ENCODE measurements around the gene STX17.

Gene STX17

GRCh38 chr9:99907208-99907532, 716 bp downstream of the STX17 start:
- FAIRE-seq: no peak

DNA sequence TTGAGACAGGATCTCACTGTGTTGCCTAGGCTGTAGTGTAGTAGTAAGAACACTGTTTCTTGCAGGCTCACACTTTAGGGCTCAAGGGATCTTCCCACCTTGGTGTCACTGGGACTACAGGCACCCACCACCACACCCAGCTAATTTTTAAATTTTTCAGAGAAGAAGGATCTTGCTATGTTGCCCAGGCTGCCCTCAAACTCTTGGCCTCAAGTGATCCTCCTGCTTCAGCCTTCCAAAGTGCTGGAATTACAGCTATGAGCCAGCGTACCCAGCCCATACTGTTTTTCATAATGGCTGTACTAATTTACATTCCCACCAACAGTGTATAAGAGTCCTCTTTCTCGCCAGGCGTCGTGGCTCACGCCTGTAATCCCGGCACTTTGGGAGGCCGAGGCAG, 5.1 kb downstream of the STX17 start:
- no peak for FAIRE-seq

DNA sequence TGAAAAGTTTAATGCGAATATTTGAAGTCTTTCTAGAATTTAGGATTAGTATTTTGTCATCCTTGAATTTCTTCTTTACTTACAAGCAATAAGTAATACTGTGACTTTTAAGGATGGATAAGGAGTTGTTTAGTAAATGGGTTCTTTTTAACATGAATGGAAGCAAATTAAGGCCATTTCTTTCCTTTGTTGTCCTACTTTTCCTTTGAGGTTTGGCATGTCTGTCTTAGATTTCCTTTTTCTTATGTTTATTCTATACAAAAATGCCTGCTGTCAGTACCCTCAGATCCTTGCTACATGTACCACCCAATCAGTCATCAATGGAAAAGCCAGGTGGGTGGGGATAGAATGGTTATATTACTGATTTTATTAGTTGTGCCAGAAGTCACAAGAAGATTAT, 10.2 kb downstream of the STX17 start:
- FAIRE-seq: no peak

DNA sequence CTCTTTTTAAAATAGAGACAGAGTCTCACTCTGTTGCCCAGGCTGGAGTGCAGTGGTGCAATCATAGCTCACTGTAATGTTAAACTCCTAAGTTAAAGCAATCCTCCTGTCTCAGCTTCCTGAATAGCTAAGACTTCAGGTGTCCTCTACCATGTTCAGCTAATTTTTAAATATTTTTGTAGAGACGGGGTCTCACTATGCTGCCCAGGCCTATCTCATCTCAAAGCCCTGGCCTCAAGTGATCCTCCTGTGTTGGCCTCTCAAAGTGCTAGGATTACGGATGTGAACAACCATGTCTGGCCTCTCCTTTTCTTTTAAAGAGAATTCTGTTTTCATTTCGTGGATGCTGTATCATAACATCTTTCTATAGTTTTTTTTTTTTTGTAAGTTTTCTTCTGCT, 11.7 kb downstream of the STX17 start:
- FAIRE-seq: no peak

- no peak for FAIRE-seq
Measured at GRCh38 chr9:99919930-99920329, 13.5 kb downstream of the STX17 start.

DNA sequence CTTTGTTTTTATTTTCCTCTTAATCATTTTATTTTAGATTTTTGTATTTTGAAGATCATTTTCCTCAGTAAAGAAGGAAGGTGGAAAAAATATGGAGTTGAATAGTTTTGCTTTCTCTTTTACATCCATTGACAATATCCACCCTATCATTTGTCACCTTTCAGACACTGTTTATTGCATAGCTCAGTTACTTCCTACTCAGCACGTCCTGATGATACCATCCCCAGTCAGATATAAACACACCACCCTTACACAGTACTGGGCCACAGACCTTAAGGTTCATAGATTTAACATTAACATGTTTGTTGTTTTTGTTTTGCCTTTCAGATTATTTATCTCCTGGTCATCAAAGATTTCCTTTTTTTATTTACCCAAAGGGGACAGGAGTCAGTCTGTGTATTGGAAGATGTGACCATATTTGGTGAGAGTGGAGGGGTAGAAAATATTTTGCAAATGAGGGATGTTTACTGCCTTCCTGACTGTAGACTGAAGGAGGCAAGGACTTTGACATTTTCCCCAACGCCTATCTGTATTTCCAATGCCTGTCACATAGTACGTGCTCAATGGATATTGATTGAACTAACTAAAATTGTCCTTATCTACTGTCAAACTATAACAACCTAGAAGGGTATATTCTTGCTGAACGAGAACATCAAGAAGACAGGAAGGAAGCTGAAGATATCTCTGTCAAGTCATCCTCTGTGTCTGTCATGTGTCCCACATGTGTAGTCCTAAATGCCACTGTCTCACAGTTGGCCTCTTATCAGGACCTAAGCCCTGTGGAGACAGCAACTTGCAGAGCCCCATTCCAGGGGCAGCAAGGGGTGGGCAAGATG, 15.6 kb downstream of the STX17 start:
- no peak for FAIRE-seq

DNA sequence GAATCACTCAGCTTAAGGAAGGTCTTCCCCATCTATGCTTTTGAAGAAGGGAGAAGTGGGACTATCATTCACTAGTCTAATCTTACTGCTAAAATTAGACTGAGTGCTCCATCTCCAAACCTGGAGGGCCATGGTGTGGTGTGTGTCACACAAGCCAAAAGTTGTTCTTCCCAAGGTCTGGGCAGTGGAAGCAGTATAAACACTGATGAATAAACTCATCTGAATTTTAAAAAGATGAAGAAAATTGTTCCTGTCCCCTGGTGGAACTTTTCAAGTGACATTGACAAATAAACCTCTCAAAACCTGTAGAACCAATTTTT, 16.2 kb downstream of the STX17 start:
- FAIRE-seq: no peak

GRCh38 chr9:99925541-99925940, 19.1 kb downstream of the STX17 start:
- no peak for FAIRE-seq

DNA sequence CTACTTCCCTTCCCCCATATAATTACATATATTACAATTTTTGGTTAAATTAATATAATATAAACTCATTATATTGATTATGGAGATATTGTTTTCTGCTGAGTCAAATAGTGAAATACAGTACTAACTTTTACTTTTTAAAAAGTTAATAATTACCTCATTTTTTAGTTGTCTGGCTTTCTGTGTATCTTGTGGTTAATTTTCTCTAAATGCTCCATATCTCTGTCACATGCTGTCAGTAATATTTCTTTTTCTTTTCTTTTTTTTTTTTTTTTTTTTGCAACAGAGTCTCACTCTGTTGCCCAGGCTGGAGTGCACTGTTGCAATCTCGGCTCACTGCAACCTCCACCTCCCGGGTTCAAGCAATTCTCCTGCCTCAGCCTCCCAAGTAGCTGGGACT, 23.2 kb downstream of the STX17 start:
- no peak for FAIRE-seq

- no peak for FAIRE-seq
Measured at GRCh38 chr9:99931155-99931840, 24.8 kb downstream of the STX17 start.

DNA sequence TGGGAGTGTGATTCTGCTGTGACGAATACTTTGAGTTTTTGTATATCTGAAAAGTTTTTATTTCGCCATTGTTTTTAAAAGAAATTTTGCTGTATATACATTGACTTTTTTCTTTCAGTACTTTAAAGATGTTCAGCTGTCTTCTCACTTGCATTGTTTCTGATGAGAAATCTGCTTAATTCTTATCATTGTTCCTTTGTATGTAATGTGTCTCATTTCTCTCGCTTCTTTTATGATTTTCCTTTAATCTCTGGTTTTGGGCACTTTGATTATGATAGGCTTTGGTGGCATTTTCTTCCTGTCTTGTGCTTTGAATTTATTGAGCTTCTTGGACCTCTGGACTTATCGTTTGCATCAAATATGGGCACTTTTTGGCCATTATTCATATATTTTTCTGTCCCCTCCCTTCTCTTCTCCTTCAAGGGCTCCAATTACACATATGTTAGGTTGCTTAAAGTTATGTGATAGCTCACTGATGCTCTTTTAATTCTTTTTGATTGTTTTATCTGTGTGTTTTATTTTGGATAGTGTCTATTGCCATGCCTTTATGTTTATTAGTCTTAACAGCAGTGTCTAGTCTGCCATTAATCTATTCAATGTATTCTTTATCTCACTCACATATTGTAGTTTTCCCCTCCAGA, 30.6 kb downstream of the STX17 start:
- FAIRE-seq: no peak

GRCh38 chr9:99947395-99947794, 40.9 kb downstream of the STX17 start:
- FAIRE-seq: no peak

DNA sequence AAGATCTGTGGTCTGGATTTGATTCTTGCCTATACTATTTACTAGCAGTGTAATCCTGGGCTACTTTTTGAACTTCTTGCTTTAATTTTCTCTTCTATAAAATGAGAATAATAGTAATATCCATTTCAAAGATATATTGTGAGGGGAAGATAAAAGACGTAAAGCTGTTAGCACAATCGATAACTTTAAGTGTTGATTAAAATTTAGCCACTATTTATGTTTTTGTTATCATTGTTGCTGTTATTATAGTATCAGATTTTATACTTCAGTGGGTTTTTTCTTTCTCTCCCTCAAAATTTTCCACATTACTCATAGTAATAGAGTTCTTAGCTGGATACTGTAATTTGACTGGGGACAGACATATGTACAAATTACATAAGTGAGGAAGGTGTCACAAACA, 42.0 kb downstream of the STX17 start:
- FAIRE-seq: no peak

- FAIRE-seq: no peak
Measured at GRCh38 chr9:99948896-99949295, 42.4 kb downstream of the STX17 start.

DNA sequence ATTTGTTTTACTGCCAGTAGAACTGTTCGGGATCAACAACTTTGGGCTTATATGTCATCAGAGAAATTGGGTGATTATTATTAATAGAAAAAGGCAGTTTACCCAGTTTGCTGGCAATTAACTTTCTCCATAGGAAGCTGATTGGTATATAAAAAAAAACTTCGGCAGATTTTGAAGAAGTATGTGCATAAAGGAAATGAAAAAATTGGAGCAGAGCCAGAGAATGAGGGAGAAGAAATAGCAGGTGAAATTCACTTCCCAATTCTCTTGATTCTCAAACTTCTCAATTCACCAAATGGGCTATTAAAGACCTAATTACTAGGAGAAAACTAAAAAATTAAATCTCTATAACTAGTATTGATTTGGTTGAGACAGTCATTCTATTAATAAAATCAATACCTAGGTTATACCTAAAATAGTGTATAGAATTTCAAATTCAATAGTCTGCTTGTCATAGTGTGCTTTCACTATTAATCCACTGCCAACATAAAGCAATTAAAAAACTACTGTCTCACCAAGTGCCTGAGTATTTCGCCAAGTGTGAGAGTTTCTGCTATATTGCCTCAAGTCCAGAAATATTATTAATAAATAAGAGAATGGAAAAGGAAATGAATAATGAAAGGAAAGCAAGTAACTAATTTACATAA, 47.5 kb downstream of the STX17 start:
- FAIRE-seq: no peak

DNA sequence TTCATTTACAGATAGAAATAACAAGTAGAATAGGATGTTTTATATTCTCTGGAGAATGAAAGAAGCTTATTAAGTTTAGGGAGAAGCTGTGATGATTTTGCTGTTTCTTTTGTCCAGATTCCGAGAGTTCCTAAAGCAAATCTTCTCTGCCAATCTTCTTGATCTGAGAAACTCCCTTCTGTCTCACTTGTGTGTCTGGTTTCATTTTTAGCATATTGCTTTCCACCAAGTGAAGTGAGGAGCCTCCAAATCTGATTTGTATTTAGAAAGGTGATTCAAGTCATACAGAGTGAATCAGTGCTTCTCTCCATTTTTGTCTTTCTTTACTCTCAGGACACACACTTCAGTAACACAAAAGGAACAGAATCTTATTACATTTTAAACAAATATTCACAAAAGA, 48.4 kb downstream of the STX17 start:
- FAIRE-seq: no peak

DNA sequence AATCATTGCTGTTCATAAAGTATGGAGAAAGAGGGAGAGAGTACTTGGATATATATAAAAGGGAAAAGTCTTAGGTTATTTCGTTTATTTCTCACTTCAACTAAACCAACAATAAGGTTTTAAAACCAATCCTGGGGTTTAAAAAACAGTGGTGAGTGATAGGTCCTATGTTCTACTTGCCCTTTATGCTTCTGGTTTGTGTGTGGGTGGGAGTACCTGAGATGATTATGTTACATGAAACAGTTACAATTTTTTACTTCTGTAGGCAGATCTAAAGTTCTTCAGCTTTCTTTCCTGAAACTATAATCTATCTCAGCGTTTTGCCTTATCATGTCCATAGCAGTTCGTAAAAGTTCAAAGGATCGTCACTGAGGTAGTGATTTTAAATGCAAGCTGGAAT, 49.2 kb downstream of the STX17 start:
- FAIRE-seq: no peak

- no peak for FAIRE-seq
Measured at GRCh38 chr9:99962680-99963261, 56.3 kb downstream of the STX17 start.

DNA sequence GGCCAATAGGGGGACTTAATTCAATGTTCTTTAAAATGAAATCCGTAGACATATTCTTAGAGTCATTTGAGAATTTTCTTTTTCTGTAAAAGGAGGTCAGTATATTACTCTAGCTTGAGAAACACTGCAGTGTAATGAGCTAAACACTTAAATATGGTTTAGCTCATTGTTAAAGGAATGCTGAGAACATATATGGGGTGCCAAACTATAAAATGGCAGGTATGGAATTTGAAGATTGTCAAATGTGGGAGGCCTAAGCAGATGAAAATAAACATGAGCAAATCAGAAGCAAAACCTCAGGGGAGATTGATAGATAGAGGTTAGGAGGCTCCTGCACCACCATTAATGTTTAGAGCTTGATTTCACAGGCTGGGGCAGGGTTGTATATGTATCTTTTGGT, 57.9 kb downstream of the STX17 start:
- no peak for FAIRE-seq

GRCh38 chr9:99966001-99966400, 59.5 kb downstream of the STX17 start:
- FAIRE-seq: no peak

GRCh38 chr9:99966716-99967115, 60.3 kb downstream of the STX17 start:
- no peak for FAIRE-seq

- no peak for FAIRE-seq
Measured at GRCh38 chr9:99967457-99967856, 61.0 kb downstream of the STX17 start.

- FAIRE-seq: no peak
Measured at GRCh38 chr9:99970481-99970880, 64.0 kb downstream of the STX17 start.

Measured in endometrium (tissue), 2 donors.